Gastroesophageal sphincter (tissue), 4 donors: ENCODE results near the gene VIM. TPM values are rescaled to one million over a fixed set of nuclear protein-coding genes. Genes with fewer than 3 reads are reported as not detected.
"Not testable (repeated sequence)": the region's sequence is repeated elsewhere in the genome, so short reads cannot be mapped to it uniquely, and the experiment has no call there.

Source experiments
- ATAC-seq: fragments of 150-250 bp; one replicate; pipeline ENCODE4 v1.9.1; 2016; ENCODE audit warnings: mild to moderate bottlenecking, moderate library complexity
- H3K27ac ChIP-seq, 4 donors: fragments of 200-600 bp; sonication (generic) in 3 of 4; 1 replicate in 3 of 4; 2 replicates in 1 of 4; pipeline ENCODE4 v1.5.1; 2016 to 2019
- H3K27me3 ChIP-seq: fragments of 200-600 bp; sonication (generic); one replicate; pipeline ENCODE4 v1.5.1; 2019
- H3K36me3 ChIP-seq, 2 donors: fragments of 200-600 bp; sonication (generic); one replicate each; pipeline ENCODE4 v1.5.1; 2019; ENCODE audit warnings: control low read depth in 1 of 2
- H3K4me1 ChIP-seq, 3 donors: fragments of 200-600 bp; sonication (generic); 1 replicate in 2 of 3; 2 replicates in 1 of 3; pipeline ENCODE4 v1.5.1; 2016 to 2019; ENCODE audit warnings: control low read depth in 2 of 3
- H3K4me3 ChIP-seq, 2 donors: fragments of 200-600 bp; sonication (generic); one replicate each; pipeline ENCODE4 v1.5.1; 2019; ENCODE audit warnings: mild to moderate bottlenecking in 1 of 2, moderate library complexity in 1 of 2
- H3K9me3 ChIP-seq, 3 donors: fragments of 200-600 bp; sonication (generic); one replicate each; pipeline ENCODE4 v1.5.1; 2017 to 2019; ENCODE audit warnings: control low read depth in 2 of 3
- EP300 ChIP-seq: sonication (generic); formaldehyde crosslinking; IDR thresholded peaks from one replicate; pipeline ENCODE4 v1.6.1; 2017; ENCODE audit warnings: antibody characterized with exemption, mild to moderate bottlenecking
- POLR2A ChIP-seq, 2 donors: fragments of 450-650 bp; IDR thresholded peaks; one replicate each; pipeline ENCODE4 v1.6.1; 2017; ENCODE audit warnings: antibody characterized with exemption in 2 of 2, mild to moderate bottlenecking in 2 of 2, moderate library complexity in 1 of 2
- POLR2AphosphoS5 ChIP-seq: sonication (generic); formaldehyde crosslinking; IDR thresholded peaks from one replicate; pipeline ENCODE4 v1.6.1; 2017; ENCODE audit warnings: antibody characterized with exemption
- WGBS, 2 donors: methylation state at CpG; one replicate each; pipeline ENCODE4 v1.1.5; 2018; ENCODE audit warnings: low coverage in 1 of 2; 5-methylcytosine and 5-hydroxymethylcytosine counted together
- total RNA-seq, 4 donors: library from RNA; depleted of rRNA; stranded (reverse); fragments of >200 nt; gene quantifications; one replicate each; pipeline ENCODE4 v1.1.0, GENCODE V29; 2016
- TF ChIP-seq, protein P1 (sequence below), 4 experiments: fragments of 200-600 bp in 2 of 4; fragments of 450-650 bp in 2 of 4; sonication (generic) in 1 of 4; IDR thresholded peaks; one replicate each; pipeline ENCODE4 v1.5.1; 2017 to 2019; ENCODE audit warnings: antibody characterized with exemption in 4 of 4, mild to moderate bottlenecking in 2 of 4, moderate library complexity in 2 of 4

Gene VIM
- total RNA-seq, 4 donors from 2014 or later = 1,560 to 2,767 (median 2,026) TPM

DNA sequence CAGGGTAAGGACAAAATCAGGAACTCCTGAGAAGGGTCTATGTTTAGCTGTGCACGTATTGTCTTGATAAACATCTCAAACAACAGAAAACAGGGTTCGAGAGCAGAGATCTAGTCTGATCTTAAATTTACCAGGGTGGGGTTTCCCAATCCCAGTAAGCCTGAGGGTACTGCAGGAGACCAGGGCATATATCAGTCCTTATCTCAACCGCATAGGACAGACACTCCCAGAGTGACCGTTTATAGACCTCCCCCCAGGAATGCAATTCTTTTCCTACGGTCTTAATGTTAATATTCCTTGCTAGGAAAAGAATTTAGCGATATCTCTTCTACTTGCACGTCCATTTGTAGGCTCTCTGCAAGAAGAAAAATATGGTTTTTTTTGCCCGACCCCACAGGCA lies 35.5 kb downstream of the VIM start:
- H3K4me3 ChIP-seq = no peak overlapping the region
- no peaks in the 10 kb centered on the region for H3K4me1 ChIP-seq
- H3K27me3 ChIP-seq = peaks cover 13% of the 10 kb centered on the region
- 85 to 89% methylated on average over 8 of the region's 8 CpGs for WGBS, 2 donors
- TF ChIP-seq EP300 = no peak
- TF ChIP-seq POLR2A (IDR thresholded peaks at IDR 0.05) = no peak
- no peak for TF ChIP-seq POLR2AphosphoS5
- TF ChIP-seq, protein P1, sequence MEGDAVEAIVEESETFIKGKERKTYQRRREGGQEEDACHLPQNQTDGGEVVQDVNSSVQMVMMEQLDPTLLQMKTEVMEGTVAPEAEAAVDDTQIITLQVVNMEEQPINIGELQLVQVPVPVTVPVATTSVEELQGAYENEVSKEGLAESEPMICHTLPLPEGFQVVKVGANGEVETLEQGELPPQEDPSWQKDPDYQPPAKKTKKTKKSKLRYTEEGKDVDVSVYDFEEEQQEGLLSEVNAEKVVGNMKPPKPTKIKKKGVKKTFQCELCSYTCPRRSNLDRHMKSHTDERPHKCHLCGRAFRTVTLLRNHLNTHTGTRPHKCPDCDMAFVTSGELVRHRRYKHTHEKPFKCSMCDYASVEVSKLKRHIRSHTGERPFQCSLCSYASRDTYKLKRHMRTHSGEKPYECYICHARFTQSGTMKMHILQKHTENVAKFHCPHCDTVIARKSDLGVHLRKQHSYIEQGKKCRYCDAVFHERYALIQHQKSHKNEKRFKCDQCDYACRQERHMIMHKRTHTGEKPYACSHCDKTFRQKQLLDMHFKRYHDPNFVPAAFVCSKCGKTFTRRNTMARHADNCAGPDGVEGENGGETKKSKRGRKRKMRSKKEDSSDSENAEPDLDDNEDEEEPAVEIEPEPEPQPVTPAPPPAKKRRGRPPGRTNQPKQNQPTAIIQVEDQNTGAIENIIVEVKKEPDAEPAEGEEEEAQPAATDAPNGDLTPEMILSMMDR (IDR thresholded peaks at IDR 0.05) = no peak
- ATAC-seq = no peak
- H3K36me3 ChIP-seq = no peaks in the 10 kb centered on the region
- no peak overlapping the region for H3K27ac ChIP-seq
- peaks cover 0 to 36% (median 3%) of the 10 kb centered on the region in 3 donors for H3K9me3 ChIP-seq

DNA sequence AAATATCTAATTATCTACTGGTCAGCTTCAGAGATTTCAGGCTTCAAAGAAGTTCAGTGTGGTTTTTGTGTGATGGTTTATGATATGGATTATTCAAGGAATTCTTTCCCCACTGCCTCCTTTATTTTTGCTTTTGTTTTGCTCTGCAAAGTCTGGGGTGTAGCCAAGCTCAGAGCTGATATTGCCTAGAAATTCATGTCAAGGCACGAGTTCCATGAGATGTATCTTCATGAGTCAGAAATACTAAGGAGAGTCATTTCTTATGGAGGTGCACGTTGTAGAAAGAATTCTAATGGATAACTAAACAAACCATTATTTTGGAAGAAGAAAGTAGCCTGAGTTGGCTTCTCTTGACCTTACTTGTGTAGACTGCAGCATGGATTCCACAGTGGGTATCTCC lies 37.4 kb downstream of the VIM start:
- H3K4me3 ChIP-seq = no peak overlapping the region
- H3K27ac ChIP-seq = no peak overlapping the region
- peaks cover 13% of the 10 kb centered on the region for H3K27me3 ChIP-seq
- peaks cover 0 to 36% (median 3%) of the 10 kb centered on the region in 3 donors for H3K9me3 ChIP-seq
- 72 to 92% methylated on average over 2 of the region's 2 CpGs for WGBS, 2 donors
- no peaks in the 10 kb centered on the region for H3K4me1 ChIP-seq
- TF ChIP-seq, protein P1 (IDR thresholded peaks at IDR 0.05) = no peak
- no peak for TF ChIP-seq POLR2AphosphoS5
- TF ChIP-seq POLR2A (IDR thresholded peaks at IDR 0.05) = no peak
- no peak for TF ChIP-seq EP300
- no peak for ATAC-seq
- H3K36me3 ChIP-seq = no peaks in the 10 kb centered on the region

DNA sequence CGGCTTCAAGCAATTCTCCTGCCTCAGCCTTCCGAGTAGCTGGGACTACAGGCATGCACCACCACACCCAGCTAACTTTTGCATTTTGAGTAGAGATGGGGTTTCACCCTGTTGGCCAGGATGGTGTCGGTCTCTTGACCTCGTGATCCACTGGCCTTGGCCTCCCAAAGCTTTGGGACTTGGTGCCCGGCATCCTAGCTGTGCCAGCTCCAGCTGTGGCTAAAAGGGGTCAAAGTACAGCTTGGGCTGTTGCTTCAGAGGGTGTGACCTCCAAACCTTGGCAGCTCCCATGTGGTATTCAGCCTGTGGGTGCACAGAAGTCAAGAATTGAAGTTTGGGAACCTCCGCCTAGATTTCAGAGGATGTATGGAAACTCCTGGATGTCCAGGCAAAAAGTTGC lies 38.5 kb downstream of the VIM start:
- no CpG with 5 or more reads among the region's 6 CpGs for WGBS, 2 donors
- H3K27ac ChIP-seq, ATAC-seq, H3K4me3 ChIP-seq, H3K36me3 ChIP-seq, H3K4me1 ChIP-seq: not testable (repeated sequence)
- Histone ChIP-seq H3K27me3 (peaks cover 13% of the 10 kb centered on the region), H3K9me3 (peaks cover 0 to 31% (median 3%) of the 10 kb centered on the region in 3 donors)

DNA sequence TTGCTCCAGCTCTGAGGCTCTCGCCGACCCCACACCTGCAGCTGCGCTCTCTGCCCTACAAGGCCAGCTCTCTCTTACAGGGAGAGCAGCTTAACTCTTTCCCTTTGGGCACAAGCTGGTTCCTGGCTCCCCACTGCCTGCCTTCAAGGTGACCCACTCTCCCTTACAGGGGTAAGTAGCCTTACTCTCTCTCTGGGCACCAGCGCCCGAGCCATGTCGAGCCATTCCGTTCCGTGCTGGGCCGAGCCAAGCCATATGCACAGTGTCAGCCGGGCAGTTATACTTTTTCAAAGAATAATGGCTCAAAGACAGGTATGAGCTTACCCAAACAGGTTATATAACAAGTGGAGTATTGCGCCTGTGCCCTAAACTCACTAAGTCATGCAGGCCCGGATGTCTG lies 44.6 kb downstream of the VIM start:
- Histone ChIP-seq H3K9me3 (peaks cover 0 to 14% (median 0%) of the 10 kb centered on the region in 3 donors), H3K4me1 (no peaks in the 10 kb centered on the region), H3K4me3 (no peak overlapping the region), H3K27ac (no peak overlapping the region), H3K36me3 (no peaks in the 10 kb centered on the region), H3K27me3 (peaks cover 5% of the 10 kb centered on the region)
- TF ChIP-seq, protein P1 (IDR thresholded peaks at IDR 0.05) = no peak
- TF ChIP-seq POLR2A (IDR thresholded peaks at IDR 0.05) (no peak), POLR2AphosphoS5 (no peak), EP300 (no peak)
- WGBS, 2 donors = 89 to 100% methylated on average over 1 to 10 of the region's 12 CpGs
- ATAC-seq = no peak

DNA sequence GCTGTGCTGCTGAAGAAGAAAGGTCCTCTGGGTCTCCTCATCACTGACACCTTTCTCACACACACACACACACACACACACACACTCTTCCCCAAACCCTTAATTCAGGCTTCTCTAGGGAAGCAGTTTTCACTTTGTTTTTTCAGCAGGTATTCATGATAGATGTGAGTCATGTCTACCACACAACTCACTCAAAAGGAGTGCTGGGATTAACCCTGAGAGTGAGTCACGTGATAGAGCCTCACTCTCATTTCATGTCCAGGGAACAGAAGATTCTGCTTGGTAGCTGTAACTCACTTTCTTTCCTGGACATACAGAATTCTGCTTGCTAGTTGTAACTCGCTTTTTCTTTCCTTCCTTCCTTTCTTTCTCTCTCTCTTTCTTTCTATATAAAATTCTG lies 45.4 kb downstream of the VIM start:
- H3K4me3 ChIP-seq = no peak overlapping the region
- TF ChIP-seq POLR2AphosphoS5 = no peak
- 71 to 100% methylated on average over 2 of the region's 2 CpGs for WGBS, 2 donors
- no peak for ATAC-seq
- H3K27ac ChIP-seq = no peak overlapping the region
- H3K4me1 ChIP-seq = no peaks in the 10 kb centered on the region
- H3K36me3 ChIP-seq = no peaks in the 10 kb centered on the region
- peaks cover 0 to 14% (median 0%) of the 10 kb centered on the region in 3 donors for H3K9me3 ChIP-seq
- H3K27me3 ChIP-seq = peaks cover 5% of the 10 kb centered on the region

DNA sequence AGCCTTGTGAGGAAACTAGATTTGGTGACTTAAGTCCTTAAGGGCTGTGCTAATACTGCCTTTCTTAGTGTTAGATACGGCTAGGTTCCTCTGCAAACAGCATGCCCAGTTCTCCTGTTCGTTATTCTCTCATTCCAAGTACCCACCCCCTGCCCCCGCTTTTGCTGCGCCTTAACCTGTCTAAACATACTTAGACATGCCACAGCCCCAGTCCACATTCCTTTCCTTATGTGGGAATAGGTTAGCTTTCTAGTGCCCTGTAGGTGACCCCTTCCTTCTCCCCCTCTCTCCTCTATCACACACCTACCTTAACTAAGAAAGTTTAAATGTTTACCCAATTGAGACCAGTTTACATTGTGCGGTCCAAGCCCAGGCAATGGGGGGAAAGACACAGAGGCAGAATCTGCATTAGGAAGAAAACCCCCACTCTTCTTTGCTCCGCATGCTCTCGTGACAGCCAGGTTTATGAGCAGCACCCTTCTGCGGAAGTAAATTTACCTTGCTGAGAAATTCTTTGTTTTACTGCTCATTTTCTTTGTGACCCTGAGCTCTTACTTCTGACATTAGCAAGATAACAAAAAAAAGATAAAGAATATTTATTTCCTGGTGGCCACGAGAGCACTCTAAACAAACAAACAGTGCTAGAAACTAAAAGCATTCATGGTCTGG lies 48.8 kb downstream of the VIM start:
- H3K4me1 ChIP-seq = no peaks in the 10 kb centered on the region

More for the DNA sequence above, 48.8 kb downstream of the VIM start:
- Histone ChIP-seq H3K4me3 (no peak overlapping the region), H3K36me3 (no peaks in the 10 kb centered on the region), H3K27me3 (peaks cover 5% of the 10 kb centered on the region), H3K9me3 (peaks cover 0 to 16% (median 0%) of the 10 kb centered on the region in 3 donors), H3K27ac (no peak overlapping the region)
- ATAC-seq = no peak
- TF ChIP-seq EP300 (no peak), POLR2AphosphoS5 (no peak), POLR2A (IDR thresholded peaks at IDR 0.05) (no peak)
- TF ChIP-seq, protein P1 (IDR thresholded peaks at IDR 0.05) = no peak
- 76 to 83% methylated on average over 8 of the region's 9 CpGs for WGBS, 2 donors
